ENCODE data around the gene ATP5MG. TPM values are rescaled to one million over a fixed set of nuclear protein-coding genes. Genes with fewer than 3 reads are reported as not detected.

Gene ATP5MG
- total and polyA plus RNA-seq, 2 of the 4 experiments (the other 2 are of a cell fraction), result 144 to 219 TPM

- no peak overlapping the region for H2AK9ac ChIP-seq (replicated peaks; ENCODE audit: low read depth, low read length, poor library complexity)
- H4K20me1 ChIP-seq (ENCODE audit: insufficient read depth, low read length), result no peaks in the 10 kb centered on the region
- H3K9ac ChIP-seq (ENCODE audit: low read depth, low read length), result no peak overlapping the region
- no peak overlapping the region for H2BK120ac ChIP-seq (ENCODE audit: low read depth, low read length)
- no peak overlapping the region for H2BK5ac ChIP-seq (ENCODE audit: low read depth, low read length, poor library complexity, severe bottlenecking)
- no peaks in the 10 kb centered on the region for H3K27me3 ChIP-seq (ENCODE audit: control insufficient read depth, insufficient read depth, low read length)
- H2AK5ac ChIP-seq (ENCODE audit: low read depth, low read length), result no peak overlapping the region
- no peak overlapping the region for H3K56ac ChIP-seq (ENCODE audit: extremely low read depth, insufficient read depth, low read length)
- H2BK20ac ChIP-seq (ENCODE audit: low read depth, low read length), result no peak overlapping the region
- no peaks in the 10 kb centered on the region for H3K9me3 ChIP-seq (ENCODE audit: control insufficient read depth, insufficient read depth, low read length)
- H3K4ac ChIP-seq (ENCODE audit: low read depth, low read length), result no peak overlapping the region
- H3K36me3 ChIP-seq (ENCODE audit: control insufficient read depth, insufficient read depth, low read length), result peaks cover 26% of the 10 kb centered on the region
- ChIA-PET POLR2A (ENCODE audit: unreplicated experiment) (no interaction called here), CTCF (no interaction called here)
- DNase-seq (no peak), ATAC-seq (ENCODE audit: low read depth) (no peak)
- H3K4me1 ChIP-seq (ENCODE audit: control insufficient read depth, insufficient read depth, low read length), result no peaks in the 10 kb centered on the region
- intact Hi-C loops (cut with micrococcal nuclease) (no loop called here), in situ Hi-C loops (cut with MboI; ENCODE audit: low sequenced_read_pairs) (no loop called here), dilution Hi-C loops (cut with HindIII; ENCODE audit: low sequenced_read_pairs, unreplicated experiment) (no loop called here)
- H2BK15ac ChIP-seq (ENCODE audit: low read depth, low read length), result no peak overlapping the region
- H2AFZ ChIP-seq (replicated peaks; ENCODE audit: low read length, poor library complexity), result no peak overlapping the region
- no peak overlapping the region for H4K91ac ChIP-seq (ENCODE audit: insufficient read depth, low read depth, low read length)
- TF ChIP-seq FOS (IDR thresholded peaks at IDR 0.05; ENCODE audit: low read depth, low read length), result no peak
- H3K79me1 ChIP-seq (ENCODE audit: low read depth in 1 of 2, low read length in 2 of 2), result peaks cover 0 to 8% of the 10 kb centered on the region in 2 experiments; a peak in 1 of 4 replicates
- no peak overlapping the region for H4K5ac ChIP-seq (ENCODE audit: low read depth, low read length)
- BruUV-seq (replicated peaks), result no TSS peak
- no peak overlapping the region for H3K14ac ChIP-seq (replicated peaks; ENCODE audit: low read depth, low read length)
- no peak overlapping the region for H3K27ac ChIP-seq (ENCODE audit: insufficient read depth, low read length)
- H3K9me1 ChIP-seq (ENCODE audit: insufficient read depth, low read length), result peaks cover 3% of the 10 kb centered on the region; the same call in 1 of the 2 replicates
- H3K23ac ChIP-seq (ENCODE audit: low read depth, low read length), result no peak overlapping the region
- H3K4me3 ChIP-seq (ENCODE audit: insufficient read depth, low read depth, low read length), result no peak overlapping the region
- WGBS, 2 experiments (ENCODE audit: extremely low coverage in 2 of 2, insufficient read length in 1 of 2), result no CpG with 5 or more reads among the region's 6 CpGs
- no peak overlapping the region for H3K18ac ChIP-seq (ENCODE audit: low read depth, low read length)
- no peak overlapping the region for H4K8ac ChIP-seq (ENCODE audit: low read depth in 2 of 2, low read length in 2 of 2)
- H3K4me2 ChIP-seq (ENCODE audit: low read depth, low read length), result no peak overlapping the region
Measured at GRCh38 chr11:118396097-118396501, 5.3 kb upstream of the ATP5MG start.
